HUES48 (cell line): ENCODE data around the gene RBM19.

Experiments used
- H3K27ac ChIP-seq: one replicate; pipeline ENCODE4 v1.7.0; 2013; ENCODE audit warnings: low read depth, low read length, inconsistent platforms
- H3K27me3 ChIP-seq: 2 replicates; pipeline ENCODE4 v1.6.1; 2013; ENCODE audit warnings: mild to moderate bottlenecking, low read length; ENCODE audit not compliant: control insufficient read depth, insufficient read depth
- H3K36me3 ChIP-seq: 2 replicates; pipeline ENCODE4 v1.6.1; 2013; ENCODE audit warnings: low read length; ENCODE audit not compliant: control insufficient read depth, insufficient read depth
- H3K4me1 ChIP-seq: 2 replicates; pipeline ENCODE4 v1.6.1; 2013; ENCODE audit warnings: mild to moderate bottlenecking, low read length; ENCODE audit not compliant: control insufficient read depth, insufficient read depth
- H3K4me3 ChIP-seq: 2 replicates; pipeline ENCODE4 v1.5.1; 2013; ENCODE audit warnings: mild to moderate bottlenecking, low read depth, low read length
- H3K9ac ChIP-seq: 2 replicates; pipeline ENCODE4 v1.6.1; 2013; ENCODE audit warnings: mild to moderate bottlenecking, low read depth, low read length, moderate library complexity
- H3K9me3 ChIP-seq: 2 replicates; pipeline ENCODE4 v1.6.1; 2013; ENCODE audit warnings: low read length; ENCODE audit not compliant: control insufficient read depth, insufficient read depth

Gene RBM19

DNA sequence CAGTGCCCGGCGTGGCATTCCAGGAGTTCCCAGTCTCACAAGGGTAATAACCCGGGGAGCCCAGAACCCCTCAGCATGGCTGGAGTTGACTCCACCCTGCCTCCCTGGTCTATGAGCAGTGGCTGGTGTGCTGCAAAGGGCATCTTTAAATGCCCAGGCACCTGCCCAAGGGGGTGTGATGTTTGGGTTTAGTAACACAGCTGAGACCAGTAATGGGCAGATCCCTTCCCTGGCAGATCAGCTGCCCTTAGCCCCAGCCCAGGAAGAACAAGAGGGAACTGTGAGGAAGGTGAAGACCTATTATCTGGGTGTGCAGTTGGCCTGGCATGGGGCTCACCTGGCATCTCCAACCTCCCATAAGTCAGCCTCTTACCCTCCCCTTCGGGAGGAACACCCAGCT, 35.9 kb downstream of the RBM19 start:
- no peaks in the 10 kb centered on the region for H3K9me3 ChIP-seq
- peaks cover 67% of the 10 kb centered on the region for H3K36me3 ChIP-seq
- H3K4me1 ChIP-seq, result peaks cover 9% of the 10 kb centered on the region
- H3K4me3 ChIP-seq, result no peak overlapping the region
- H3K9ac ChIP-seq, result no peak overlapping the region
- H3K27ac ChIP-seq, result peak overlapping the region; percentile 78
- no peaks in the 10 kb centered on the region for H3K27me3 ChIP-seq

DNA sequence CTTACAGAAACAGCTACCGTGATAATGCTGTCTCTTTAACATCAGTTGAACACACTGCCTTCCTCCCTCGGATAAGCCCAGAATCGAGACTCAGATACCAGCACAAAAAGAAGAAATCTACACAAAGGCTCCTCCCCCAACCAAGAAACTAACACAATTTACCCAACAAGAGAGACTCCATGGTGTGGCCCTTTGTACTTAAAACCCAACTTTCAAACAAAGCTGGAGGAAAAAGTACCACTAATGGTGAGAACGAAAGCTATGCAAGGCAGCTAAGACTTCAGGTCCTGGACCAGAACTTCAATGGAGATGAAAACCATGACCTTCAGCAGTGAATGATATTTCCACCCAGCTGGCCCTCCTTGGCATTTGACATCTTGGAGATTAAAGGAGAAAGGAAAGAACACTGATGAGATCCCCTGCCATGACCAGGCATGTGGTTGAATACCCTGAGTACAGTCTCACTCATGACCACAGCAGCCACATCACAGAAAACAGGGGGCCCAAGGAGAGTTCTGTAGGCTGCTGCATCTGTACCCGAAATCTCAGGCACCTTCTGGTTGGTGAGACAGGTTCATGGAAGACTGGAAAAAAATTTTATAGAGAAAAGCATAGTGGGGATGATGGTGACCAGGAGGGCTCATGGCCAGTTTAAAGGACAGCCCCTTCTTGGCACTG, 36.7 kb downstream of the RBM19 start:
- Histone ChIP-seq H3K9me3 (no peaks in the 10 kb centered on the region), H3K27me3 (no peaks in the 10 kb centered on the region), H3K36me3 (peaks cover 67% of the 10 kb centered on the region), H3K27ac (peak overlapping the region; percentile 78), H3K4me1 (peaks cover 9% of the 10 kb centered on the region), H3K4me3 (no peak overlapping the region), H3K9ac (no peak overlapping the region)

DNA sequence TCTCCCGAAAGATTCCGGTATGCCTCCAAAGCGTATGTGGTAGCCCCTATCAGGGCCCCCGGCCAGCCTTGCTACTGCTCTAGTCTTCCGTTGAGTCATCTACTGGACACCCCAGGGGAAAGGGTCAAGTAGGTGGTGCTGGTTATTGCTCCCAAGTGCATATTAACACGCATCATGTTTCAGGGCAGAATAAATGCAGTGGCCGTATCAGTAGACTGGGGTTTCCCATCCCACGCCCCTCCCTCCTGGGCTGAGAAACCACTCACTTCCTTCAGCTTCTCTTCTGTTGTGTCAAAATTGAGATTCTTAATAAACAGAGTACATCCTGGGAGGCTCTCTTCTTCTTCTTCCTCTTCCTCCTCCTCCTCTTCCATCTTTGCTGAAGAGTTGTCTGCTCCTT, 39.3 kb downstream of the RBM19 start:
- no peak overlapping the region for H3K27ac ChIP-seq
- no peak overlapping the region for H3K4me3 ChIP-seq
- H3K9me3 ChIP-seq, result no peaks in the 10 kb centered on the region
- peaks cover 7% of the 10 kb centered on the region for H3K4me1 ChIP-seq
- no peak overlapping the region for H3K9ac ChIP-seq
- peaks cover 76% of the 10 kb centered on the region for H3K36me3 ChIP-seq
- no peaks in the 10 kb centered on the region for H3K27me3 ChIP-seq

DNA sequence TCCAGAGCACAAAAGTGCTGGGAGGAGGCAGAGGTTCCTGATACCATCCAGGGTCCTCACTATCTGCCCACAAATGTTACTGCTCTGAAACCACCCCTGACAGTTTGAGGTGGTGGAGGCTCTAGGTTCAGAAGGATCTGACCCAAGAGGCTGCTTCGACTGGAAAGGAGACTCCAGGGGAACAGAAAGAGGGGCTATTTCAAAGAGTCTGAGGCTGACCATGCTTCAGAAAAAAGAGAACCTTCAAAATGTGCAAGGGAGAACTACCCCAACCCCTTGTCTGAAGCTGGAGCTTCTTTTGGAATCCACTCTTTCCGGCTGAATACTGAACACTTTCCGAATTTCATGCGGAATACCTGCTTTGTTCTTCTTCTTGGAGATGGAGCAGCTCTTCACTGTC, 41.8 kb downstream of the RBM19 start:
- Histone ChIP-seq H3K27me3 (no peaks in the 10 kb centered on the region), H3K9ac (no peak overlapping the region), H3K27ac (no peak overlapping the region), H3K9me3 (no peaks in the 10 kb centered on the region), H3K4me3 (no peak overlapping the region), H3K4me1 (peaks cover 2% of the 10 kb centered on the region; the same call in 1 of the 2 replicates), H3K36me3 (peaks cover 64% of the 10 kb centered on the region)

DNA sequence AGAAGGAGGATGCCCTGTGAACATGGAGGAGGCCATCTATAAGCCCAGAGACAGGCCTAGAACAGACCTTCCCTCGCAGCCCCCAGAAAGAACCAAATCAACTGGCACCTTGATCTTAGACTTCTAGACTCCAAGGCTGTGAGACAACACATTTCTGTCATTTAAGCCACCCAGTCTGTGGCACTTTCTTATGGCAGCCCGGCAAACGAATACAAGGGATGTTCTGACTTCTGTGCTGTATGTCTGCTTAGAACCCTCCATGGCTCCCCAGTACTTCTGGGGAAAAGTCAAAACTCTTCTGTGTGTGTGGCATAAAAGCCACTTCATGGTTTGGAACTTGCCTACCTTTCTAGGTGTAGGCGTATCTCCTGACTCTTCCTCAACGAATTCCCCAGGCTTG, 42.9 kb downstream of the RBM19 start:
- Histone ChIP-seq H3K27ac (no peak overlapping the region), H3K9ac (no peak overlapping the region), H3K36me3 (peaks cover 71% of the 10 kb centered on the region), H3K9me3 (no peaks in the 10 kb centered on the region), H3K27me3 (no peaks in the 10 kb centered on the region), H3K4me3 (no peak overlapping the region), H3K4me1 (no peaks in the 10 kb centered on the region)

DNA sequence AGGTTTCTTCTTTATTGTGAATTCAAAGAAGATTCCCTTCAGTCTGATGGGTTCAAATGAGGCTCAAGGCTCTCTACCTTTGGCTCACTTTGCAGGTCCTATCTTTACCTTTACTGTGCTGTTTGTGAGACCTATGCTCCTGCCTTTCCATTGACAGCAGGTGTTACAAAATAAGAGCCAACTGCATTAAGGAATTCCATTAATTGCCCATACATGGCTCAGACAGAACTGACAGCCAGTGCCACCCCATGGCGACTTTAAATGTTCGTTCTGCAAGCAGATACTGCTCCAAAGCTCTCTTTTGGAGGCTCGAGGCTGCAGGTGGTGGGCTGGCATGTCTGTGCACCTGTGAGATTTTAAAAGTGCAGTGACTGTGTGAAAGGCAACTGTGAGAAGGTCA, 44.7 kb downstream of the RBM19 start:
- no peak overlapping the region for H3K27ac ChIP-seq
- no peaks in the 10 kb centered on the region for H3K9me3 ChIP-seq
- H3K9ac ChIP-seq, result no peak overlapping the region
- no peaks in the 10 kb centered on the region for H3K4me1 ChIP-seq
- H3K4me3 ChIP-seq, result no peak overlapping the region
- no peaks in the 10 kb centered on the region for H3K27me3 ChIP-seq
- H3K36me3 ChIP-seq, result peaks cover 80% of the 10 kb centered on the region

DNA sequence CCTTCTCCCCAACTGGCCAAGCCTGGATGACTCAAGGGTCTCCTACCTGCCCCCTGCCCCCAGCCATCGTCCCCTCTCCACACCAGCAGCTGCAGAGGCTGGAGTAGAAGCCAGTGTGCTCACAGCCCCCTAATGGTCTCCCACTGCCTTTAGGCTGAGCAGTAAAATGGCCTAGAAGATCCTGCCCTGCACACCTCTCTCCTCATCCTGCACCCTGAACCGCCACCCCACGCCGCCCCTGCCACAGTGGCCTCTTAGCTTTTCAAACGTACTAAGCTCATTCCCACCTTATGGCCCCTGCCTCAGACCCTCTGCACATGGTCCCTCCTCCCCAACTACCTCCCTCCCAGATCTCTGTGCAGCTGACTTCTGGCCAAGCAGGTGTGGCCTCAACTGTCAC, 46.3 kb downstream of the RBM19 start:
- Histone ChIP-seq H3K9ac (no peak overlapping the region), H3K27ac (no peak overlapping the region), H3K4me1 (no peaks in the 10 kb centered on the region), H3K36me3 (peaks cover 76% of the 10 kb centered on the region), H3K27me3 (no peaks in the 10 kb centered on the region), H3K4me3 (no peak overlapping the region), H3K9me3 (no peaks in the 10 kb centered on the region)

DNA sequence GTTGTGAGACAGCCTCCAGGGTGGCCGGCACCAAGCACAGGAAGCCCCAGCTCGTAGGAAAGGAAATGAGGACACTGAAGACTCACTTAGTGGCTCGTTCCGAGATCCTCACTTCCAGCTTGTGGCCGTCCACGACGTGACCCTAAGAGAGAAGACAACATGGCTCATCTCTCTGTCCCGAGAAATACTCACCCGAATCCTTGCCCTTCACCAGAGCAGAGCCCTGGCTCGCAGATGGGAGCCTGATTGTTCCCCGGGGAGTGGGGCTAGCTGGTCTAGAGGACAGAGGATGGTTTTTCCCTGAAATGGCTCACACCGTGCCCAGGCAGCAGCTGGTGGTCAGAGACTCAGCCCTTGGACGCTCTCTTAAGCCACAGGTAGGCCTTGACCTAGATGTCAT, 47.8 kb downstream of the RBM19 start:
- H3K4me1 ChIP-seq, result peaks cover 3% of the 10 kb centered on the region
- H3K36me3 ChIP-seq, result peaks cover 75% of the 10 kb centered on the region
- H3K4me3 ChIP-seq, result no peak overlapping the region

DNA sequence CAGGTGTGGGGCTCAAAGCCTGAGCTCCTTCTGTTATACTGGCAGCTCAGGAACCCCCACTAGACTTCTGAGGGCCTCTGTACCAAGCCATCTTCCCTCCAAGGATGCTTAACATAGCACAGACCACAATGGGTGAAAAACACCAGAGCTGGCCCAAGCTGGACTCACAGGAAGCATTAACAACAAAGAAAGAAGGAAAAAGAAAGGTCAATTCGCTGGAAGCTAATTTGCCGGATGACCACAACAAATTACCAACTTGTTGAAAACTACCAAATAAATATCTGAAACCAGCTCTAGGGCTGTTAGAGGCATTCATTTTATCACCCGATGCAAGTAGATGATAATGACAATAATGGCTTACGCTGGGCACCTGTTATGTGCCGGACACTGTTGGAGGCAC, 48.7 kb downstream of the RBM19 start:
- no peak overlapping the region for H3K9ac ChIP-seq
- peaks cover 74% of the 10 kb centered on the region for H3K36me3 ChIP-seq
- no peak overlapping the region for H3K4me3 ChIP-seq
- H3K4me1 ChIP-seq, result peaks cover 9% of the 10 kb centered on the region
- no peak overlapping the region for H3K27ac ChIP-seq
- H3K27me3 ChIP-seq, result no peaks in the 10 kb centered on the region
- H3K9me3 ChIP-seq, result no peaks in the 10 kb centered on the region

More for the DNA sequence above, 47.8 kb downstream of the RBM19 start:
- Histone ChIP-seq H3K27ac (no peak overlapping the region), H3K27me3 (no peaks in the 10 kb centered on the region), H3K9ac (no peak overlapping the region), H3K9me3 (no peaks in the 10 kb centered on the region)

DNA sequence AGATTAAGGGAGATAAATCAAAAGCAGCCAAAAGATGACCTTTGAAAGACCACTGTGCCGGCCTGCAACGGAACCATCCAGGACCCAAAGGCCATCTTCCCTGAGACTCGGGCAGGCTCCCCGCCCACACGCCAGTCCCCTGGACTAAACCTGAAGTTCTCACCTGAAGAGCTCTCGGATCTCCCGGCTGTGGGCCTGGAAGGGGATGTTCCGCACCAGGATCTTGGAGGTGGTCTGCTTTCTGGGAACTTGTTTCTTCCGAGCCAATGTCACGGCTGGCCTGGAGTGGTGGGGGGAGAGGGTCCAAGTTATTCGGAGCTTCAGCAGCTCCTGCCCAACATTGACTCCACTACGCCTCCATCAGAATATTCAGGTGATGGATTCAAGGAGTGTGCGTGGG, 51.3 kb downstream of the RBM19 start:
- H3K9ac ChIP-seq, result no peak overlapping the region
- peaks cover 81% of the 10 kb centered on the region for H3K36me3 ChIP-seq
- H3K4me1 ChIP-seq, result peaks cover 9% of the 10 kb centered on the region
- H3K4me3 ChIP-seq, result no peak overlapping the region
- no peak overlapping the region for H3K27ac ChIP-seq
- no peaks in the 10 kb centered on the region for H3K9me3 ChIP-seq
- no peaks in the 10 kb centered on the region for H3K27me3 ChIP-seq

DNA sequence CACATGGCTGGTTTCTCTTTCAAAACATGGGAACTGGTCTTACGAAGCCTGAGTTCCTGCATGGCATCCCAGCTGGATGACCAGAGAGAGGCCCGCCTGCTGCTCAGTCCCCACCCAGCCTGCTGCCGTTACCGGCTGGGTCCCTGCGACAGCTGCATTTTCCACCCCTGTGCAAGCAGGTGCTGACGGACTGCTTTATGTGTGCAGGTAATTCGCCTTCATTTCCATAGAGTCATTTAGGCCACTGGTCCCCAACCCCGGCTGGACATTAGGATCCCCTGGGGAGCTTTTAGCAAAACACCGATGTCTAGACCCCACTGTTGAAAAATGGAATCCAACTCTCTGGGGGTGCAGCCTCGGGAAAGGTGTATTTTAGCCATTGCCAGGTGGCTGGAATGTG, 51.9 kb downstream of the RBM19 start:
- H3K9me3 ChIP-seq, result no peaks in the 10 kb centered on the region
- H3K9ac ChIP-seq, result no peak overlapping the region
- peaks cover 9% of the 10 kb centered on the region for H3K4me1 ChIP-seq
- H3K4me3 ChIP-seq, result no peak overlapping the region
- H3K27me3 ChIP-seq, result no peaks in the 10 kb centered on the region
- H3K27ac ChIP-seq, result no peak overlapping the region
- peaks cover 86% of the 10 kb centered on the region for H3K36me3 ChIP-seq
